B cell (primary cell): ENCODE measurements around the gene PEX12. TPM values are rescaled to one million over a fixed set of nuclear protein-coding genes. Genes with fewer than 3 reads are reported as not detected.

ENCODE experiments used
- ATAC-seq: fragments of 200-7000 bp; cut with Tn5 transposase; one replicate; pipeline ENCODE4 v1.10.0; 2021; ENCODE audit warnings: low read depth, mild to moderate bottlenecking, moderate number of reproducible peaks, moderate library complexity
- CTCF ChIA-PET: fragments of 350-600 bp; sonication (Branson Sonifier 250); formaldehyde crosslinking; loops from one replicate; lab custom pipeline; 2021; ENCODE audit warnings: antibody characterized with exemption, inconsistent platforms; lab: Charles Lee
- POLR2A ChIA-PET: fragments of 350-600 bp; sonication (Branson Sonifier 250); formaldehyde crosslinking; loops from one replicate; lab custom pipeline; 2021; ENCODE audit warnings: antibody characterized with exemption; lab: Charles Lee
- DNase-seq: peaks from one replicate; pipeline ENCODE4 v3.0.0; 2013
- H2AFZ ChIP-seq: 2 replicates; pipeline ENCODE4 v1.6.1; 2012; ENCODE audit warnings: mild to moderate bottlenecking, low read depth, low read length; ENCODE audit not compliant: insufficient read depth, poor library complexity, severe bottlenecking
- H3K27ac ChIP-seq, 2 donors: 1 replicate in 1 of 2; 2 replicates in 1 of 2; pipeline ENCODE4 v1.5.1; 2012 to 2013; ENCODE audit warnings: low read length in 2 of 2, mild to moderate bottlenecking in 2 of 2, moderate library complexity in 1 of 2
- H3K27me3 ChIP-seq, 4 experiments: fragments of 200-600 bp in 1 of 4; sonication (generic) in 1 of 4; replicated peaks in 1 of 4; 1 replicate in 2 of 4; 2 replicates in 2 of 4; pipeline versions ENCODE4 v1.6.1 to v1.7.0; 2013 to 2016; ENCODE audit warnings: low read length in 3 of 4, mild to moderate bottlenecking in 2 of 4, mixed read lengths in 1 of 4, moderate library complexity in 1 of 4; ENCODE audit not compliant: insufficient read depth in 4 of 4, control insufficient read depth in 3 of 4; ENCODE audit errors: control extremely low read depth in 1 of 4
- H3K36me3 ChIP-seq, 2 experiments: replicated peaks in 1 of 2; 1 replicate in 1 of 2; 2 replicates in 1 of 2; pipeline versions ENCODE4 v1.6.1 to v1.7.1; 2013; ENCODE audit warnings: low read length in 1 of 2; ENCODE audit not compliant: insufficient read depth in 2 of 2, control insufficient read depth in 1 of 2; ENCODE audit errors: control extremely low read depth in 1 of 2, extremely low read depth in 1 of 2
- H3K4me1 ChIP-seq, 2 donors: fragments of 200-600 bp in 1 of 2; sonication (generic) in 1 of 2; 1 replicate in 1 of 2; 2 replicates in 1 of 2; pipeline versions ENCODE4 v1.5.1 to v1.6.1; 2013 to 2017; ENCODE audit warnings: low read length in 2 of 2; ENCODE audit not compliant: control insufficient read depth in 2 of 2, insufficient read depth in 2 of 2
- H3K4me2 ChIP-seq: replicated peaks from 2 replicates; pipeline ENCODE3; 2012; ENCODE audit warnings: mild to moderate bottlenecking, low read depth, low read length; ENCODE audit not compliant: poor library complexity, severe bottlenecking
- H3K4me3 ChIP-seq, 5 experiments: fragments of 200-600 bp in 1 of 5; sonication (generic) in 1 of 5; 1 replicate in 3 of 5; 2 replicates in 2 of 5; pipeline versions ENCODE4 v1.5.1 to v1.7.0; 2011 to 2016; ENCODE audit warnings: low read length in 4 of 5, mild to moderate bottlenecking in 4 of 5, low read depth in 2 of 5, control low read depth in 1 of 5, moderate library complexity in 1 of 5; ENCODE audit not compliant: insufficient read depth in 1 of 5; ENCODE audit errors: control extremely low read depth in 1 of 5, extremely low read depth in 1 of 5
- H3K79me2 ChIP-seq: fragments of 200-600 bp; sonication (generic); one replicate; pipeline ENCODE4 v1.6.0; 2016; ENCODE audit warnings: low read length; ENCODE audit not compliant: control insufficient read depth, insufficient read depth
- H3K9ac ChIP-seq: fragments of 200-600 bp; sonication (generic); 2 replicates; pipeline ENCODE4 v1.6.1; 2017; ENCODE audit warnings: mild to moderate bottlenecking, low read length, moderate library complexity
- H3K9me3 ChIP-seq, 3 donors: one replicate each; pipeline versions ENCODE4 v1.6.1 to v1.7.1; 2013; ENCODE audit warnings: low read length in 2 of 3; ENCODE audit not compliant: control insufficient read depth in 2 of 3, insufficient read depth in 1 of 3; ENCODE audit errors: control extremely low read depth in 1 of 3
- H4K20me1 ChIP-seq: 2 replicates; pipeline ENCODE4 v1.6.0; 2012; ENCODE audit warnings: mild to moderate bottlenecking, low read length; ENCODE audit not compliant: insufficient read depth, control insufficient read depth, poor library complexity, severe bottlenecking
- H3K27ac Mint-ChIP-seq: one replicate; pipeline ENCODE4 v1.8.0; 2021; ENCODE audit warnings: mixed read lengths
- H3K27me3 Mint-ChIP-seq: one replicate; pipeline ENCODE4 v1.8.0; 2021; ENCODE audit warnings: mixed read lengths
- H3K4me1 Mint-ChIP-seq: one replicate; pipeline ENCODE4 v1.8.0; 2021; ENCODE audit warnings: mixed read lengths
- H3K4me3 Mint-ChIP-seq: one replicate; pipeline ENCODE4 v1.8.0; 2021; ENCODE audit warnings: mixed read lengths
- H3K9me3 Mint-ChIP-seq: one replicate; pipeline ENCODE4 v1.8.0; 2022; ENCODE audit warnings: mixed read lengths; ENCODE audit not compliant: insufficient read depth
- CTCF ChIP-seq: fragments of 200-600 bp; IDR thresholded peaks from one replicate; pipeline ENCODE4 v1.8.0; 2022; ENCODE audit warnings: antibody characterized with exemption, mild to moderate bottlenecking
- EZH2 ChIP-seq: IDR thresholded peaks from 2 replicates; pipeline ENCODE4 v1.6.1; 2012; ENCODE audit warnings: borderline replicate concordance, low read depth, mild to moderate bottlenecking, moderate library complexity, low read length; ENCODE audit not compliant: insufficient read depth, poor library complexity, severe bottlenecking
- WGBS: methylation state at CpG from one replicate; pipeline ENCODE4 v1.1.5; 2013; ENCODE audit warnings: missing lambda C conversion rate; ENCODE audit not compliant: insufficient coverage; 5-methylcytosine and 5-hydroxymethylcytosine counted together
- intact Hi-C: fragments of 100-400 bp; cut with micrococcal nuclease; formaldehyde crosslinking; loops from one replicate; pipeline ENCODE4 v1.10.0; 2022
- polyA plus RNA-seq: library from polyadenylated mRNA; depleted of rRNA; stranded (reverse); fragments of >200 nt; gene quantifications from 2 replicates; pipeline ENCODE4 v1.2.3, GENCODE V29; 2012
- total RNA-seq, 2 donors: library from RNA; stranded (reverse); fragments of 120-200 nt in 1 of 2; gene quantifications; 1 replicate in 1 of 2; 2 replicates in 1 of 2; pipeline versions ENCODE4 v1.2.3 to v1.2.4, GENCODE V29; 2013 to 2022

PEX12 gene
- total and polyA plus RNA-seq, 2 donors (not counting 1 experiment from before 2014, with no cell fraction given) = 2.6 to 5.1 TPM

GRCh38 chr17:35597604-35598003 is 19.2 kb upstream of the PEX12 start:
- Histone ChIP-seq H3K4me2 (no peak overlapping the region), H4K20me1 (peaks cover 19% of the 10 kb centered on the region), H3K4me1 (no peaks in the 10 kb centered on the region), H2AFZ (no peak overlapping the region), H3K9ac (no peak overlapping the region), H3K4me3 (no peak overlapping the region), H3K27me3 (no peaks in the 10 kb centered on the region), H3K36me3 (peaks cover 0 to 64% of the 10 kb centered on the region in 2 experiments), H3K79me2 (peaks cover 48% of the 10 kb centered on the region), H3K27ac (no peak overlapping the region), H3K9me3 (no peaks in the 10 kb centered on the region)
- no CpG with 5 or more reads among the region's 5 CpGs for WGBS
- no peak for TF ChIP-seq CTCF
- no peak for TF ChIP-seq EZH2
- no peak overlapping the region for H3K27ac Mint-ChIP-seq
- DNase-seq = no peak
- ATAC-seq = no peak
- peaks cover 2% of the 10 kb centered on the region for H3K4me1 Mint-ChIP-seq
- CTCF ChIA-PET = no interaction called here
- H3K4me3 Mint-ChIP-seq = no peak overlapping the region
- H3K27me3 Mint-ChIP-seq = no peaks in the 10 kb centered on the region
- intact Hi-C loops = no loop called here
- H3K9me3 Mint-ChIP-seq = no peaks in the 10 kb centered on the region
- POLR2A ChIA-PET = no interaction called here

- peaks cover 3% of the 10 kb centered on the region for H3K4me1 Mint-ChIP-seq
- H3K4me3 Mint-ChIP-seq = no peak overlapping the region
- WGBS = 98% methylated on average over 54 of the region's 54 CpGs
- Histone ChIP-seq H3K4me1 (no peaks in the 10 kb centered on the region), H4K20me1 (peaks cover 19% of the 10 kb centered on the region), H3K4me2 (no peak overlapping the region), H3K4me3 (no peak overlapping the region), H3K27me3 (no peaks in the 10 kb centered on the region), H3K27ac (no peak overlapping the region), H3K9ac (no peak overlapping the region), H3K9me3 (no peaks in the 10 kb centered on the region), H2AFZ (no peak overlapping the region), H3K36me3 (peaks cover 0 to 63% of the 10 kb centered on the region in 2 experiments), H3K79me2 (peaks cover 57% of the 10 kb centered on the region)
- DNase-seq = no peak
- CTCF ChIA-PET = interaction anchor here (0.7 kb wide), 1 partner anchor 1243 kb away, joined by 4 read pairs; no protein-coding TSS in a partner anchor
- no peaks in the 10 kb centered on the region for H3K9me3 Mint-ChIP-seq
- no peak overlapping the region for H3K27ac Mint-ChIP-seq
- ATAC-seq = no peak
- TF ChIP-seq CTCF = no peak
- intact Hi-C loops = no loop called here
- no peaks in the 10 kb centered on the region for H3K27me3 Mint-ChIP-seq
- POLR2A ChIA-PET = no interaction called here
Observed at GRCh38 chr17:35596530-35597233, 18.3 kb upstream of the PEX12 start.
